Osteoblast (primary cell): ENCODE results near the gene CYP2W1. TPM values are rescaled to one million over a fixed set of nuclear protein-coding genes. Genes with fewer than 3 reads are reported as not detected.

Experiments used
- DNase-seq: peaks from one replicate; pipeline ENCODE4 v3.0.0; 2011; ENCODE audit warnings: low spot score, mixed read lengths; ENCODE audit not compliant: insufficient read length; ENCODE audit errors: missing footprints
- H2AFZ ChIP-seq: 2 replicates; pipeline ENCODE4 v1.6.0; 2011; ENCODE audit warnings: mild to moderate bottlenecking, low read length
- H3K27ac ChIP-seq: 2 replicates; pipeline ENCODE4 v1.5.1; 2011; ENCODE audit warnings: mild to moderate bottlenecking, low read depth, low read length, moderate library complexity
- H3K27me3 ChIP-seq: 2 replicates; pipeline ENCODE4 v1.6.0; 2012; ENCODE audit warnings: mild to moderate bottlenecking, control low read depth, inconsistent platforms, low read length, moderate library complexity; ENCODE audit not compliant: insufficient read depth
- H3K36me3 ChIP-seq: 2 replicates; pipeline ENCODE4 v1.5.1; 2011; ENCODE audit warnings: mild to moderate bottlenecking, low read length, control low read depth, moderate library complexity; ENCODE audit not compliant: insufficient read depth
- H3K4me1 ChIP-seq: 2 replicates; pipeline ENCODE4 v1.5.1; 2011; ENCODE audit warnings: mild to moderate bottlenecking, low read length, control low read depth, moderate library complexity; ENCODE audit not compliant: insufficient read depth
- H3K4me2 ChIP-seq: 2 replicates; pipeline ENCODE4 v1.6.0; 2011; ENCODE audit warnings: mild to moderate bottlenecking, low read length; ENCODE audit not compliant: insufficient read depth
- H3K4me3 ChIP-seq: fragments of 200-600 bp; sonication (generic); 3 replicates; pipeline ENCODE4 v1.5.1; 2012; ENCODE audit warnings: mild to moderate bottlenecking, low read length, inconsistent platforms; ENCODE audit not compliant: insufficient read depth
- H3K79me2 ChIP-seq: 2 replicates; pipeline ENCODE4 v1.6.0; 2012; ENCODE audit warnings: mild to moderate bottlenecking, low read length, control low read depth, inconsistent platforms; ENCODE audit not compliant: insufficient read depth
- H3K9me3 ChIP-seq: 2 replicates; pipeline ENCODE4 v1.5.1; 2011; ENCODE audit warnings: low read depth, low read length, control low read depth
- H4K20me1 ChIP-seq: 2 replicates; pipeline ENCODE4 v1.6.0; 2012; ENCODE audit warnings: mild to moderate bottlenecking, low read length, control low read depth; ENCODE audit not compliant: insufficient read depth
- total RNA-seq: library from RNA; depleted of rRNA; stranded (reverse); fragments of >200 nt; gene quantifications from 2 replicates; pipeline ENCODE4 v1.2.3, GENCODE V29; 2012
- TF ChIP-seq, protein P1 (sequence below): IDR thresholded peaks from 2 replicates; pipeline ENCODE4 v1.5.1; 2011; ENCODE audit warnings: mild to moderate bottlenecking, low read depth, low read length, moderate library complexity; ENCODE audit errors: extremely low read depth

CYP2W1 gene
- total RNA-seq, 1 donor, result not detected

DNA sequence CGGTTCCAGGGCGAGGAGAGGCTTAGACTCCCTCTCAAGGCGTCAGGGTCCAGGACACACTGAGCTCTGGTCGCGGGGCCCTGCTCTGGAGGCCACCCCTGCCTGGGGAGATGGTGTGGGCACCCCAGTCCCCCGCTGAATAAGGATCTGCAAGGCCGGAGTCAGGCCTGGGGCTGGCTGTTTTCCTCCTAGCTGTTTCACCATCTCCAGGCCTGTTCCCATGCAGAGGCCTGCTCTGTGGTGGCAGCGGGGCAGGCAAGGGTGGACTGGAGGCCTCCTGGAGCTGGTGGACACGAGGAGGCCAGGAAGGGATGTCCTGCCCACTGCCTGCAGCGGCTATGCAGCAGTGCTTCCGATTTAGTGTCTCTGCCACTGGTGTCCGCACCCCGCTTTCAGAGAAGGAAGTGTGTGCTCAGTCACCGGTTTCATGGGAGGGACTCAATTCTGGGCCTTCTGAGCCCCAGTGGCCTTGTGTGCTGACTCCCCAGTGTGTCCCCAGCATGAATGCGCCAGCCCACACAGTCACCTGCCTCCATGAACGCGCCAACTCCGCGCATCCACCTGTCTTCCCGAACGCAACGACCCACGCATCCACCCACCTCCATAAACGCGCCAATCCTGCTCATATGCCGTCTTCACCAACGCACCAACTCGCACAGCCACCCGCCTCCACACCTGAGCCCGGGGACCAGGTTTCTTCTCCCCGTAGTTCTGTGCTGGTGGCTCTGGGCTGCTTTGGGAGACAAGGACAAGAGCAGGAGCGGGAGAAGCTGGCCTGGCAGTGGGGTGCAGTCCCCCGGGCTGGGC is 46.9 kb downstream of the CYP2W1 start:
- Histone ChIP-seq H3K27me3 (no peaks in the 10 kb centered on the region), H2AFZ (no peak overlapping the region), H3K9me3 (no peaks in the 10 kb centered on the region), H3K36me3 (peaks cover 20% of the 10 kb centered on the region), H3K4me3 (no peak overlapping the region), H3K4me2 (no peak overlapping the region), H3K79me2 (peaks cover 36% of the 10 kb centered on the region), H3K4me1 (peaks cover 5% of the 10 kb centered on the region), H3K27ac (no peak overlapping the region), H4K20me1 (peaks cover 26% of the 10 kb centered on the region)
- peak; percentile 91 for DNase-seq
- TF ChIP-seq, protein P1, sequence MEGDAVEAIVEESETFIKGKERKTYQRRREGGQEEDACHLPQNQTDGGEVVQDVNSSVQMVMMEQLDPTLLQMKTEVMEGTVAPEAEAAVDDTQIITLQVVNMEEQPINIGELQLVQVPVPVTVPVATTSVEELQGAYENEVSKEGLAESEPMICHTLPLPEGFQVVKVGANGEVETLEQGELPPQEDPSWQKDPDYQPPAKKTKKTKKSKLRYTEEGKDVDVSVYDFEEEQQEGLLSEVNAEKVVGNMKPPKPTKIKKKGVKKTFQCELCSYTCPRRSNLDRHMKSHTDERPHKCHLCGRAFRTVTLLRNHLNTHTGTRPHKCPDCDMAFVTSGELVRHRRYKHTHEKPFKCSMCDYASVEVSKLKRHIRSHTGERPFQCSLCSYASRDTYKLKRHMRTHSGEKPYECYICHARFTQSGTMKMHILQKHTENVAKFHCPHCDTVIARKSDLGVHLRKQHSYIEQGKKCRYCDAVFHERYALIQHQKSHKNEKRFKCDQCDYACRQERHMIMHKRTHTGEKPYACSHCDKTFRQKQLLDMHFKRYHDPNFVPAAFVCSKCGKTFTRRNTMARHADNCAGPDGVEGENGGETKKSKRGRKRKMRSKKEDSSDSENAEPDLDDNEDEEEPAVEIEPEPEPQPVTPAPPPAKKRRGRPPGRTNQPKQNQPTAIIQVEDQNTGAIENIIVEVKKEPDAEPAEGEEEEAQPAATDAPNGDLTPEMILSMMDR, result no peak

DNA sequence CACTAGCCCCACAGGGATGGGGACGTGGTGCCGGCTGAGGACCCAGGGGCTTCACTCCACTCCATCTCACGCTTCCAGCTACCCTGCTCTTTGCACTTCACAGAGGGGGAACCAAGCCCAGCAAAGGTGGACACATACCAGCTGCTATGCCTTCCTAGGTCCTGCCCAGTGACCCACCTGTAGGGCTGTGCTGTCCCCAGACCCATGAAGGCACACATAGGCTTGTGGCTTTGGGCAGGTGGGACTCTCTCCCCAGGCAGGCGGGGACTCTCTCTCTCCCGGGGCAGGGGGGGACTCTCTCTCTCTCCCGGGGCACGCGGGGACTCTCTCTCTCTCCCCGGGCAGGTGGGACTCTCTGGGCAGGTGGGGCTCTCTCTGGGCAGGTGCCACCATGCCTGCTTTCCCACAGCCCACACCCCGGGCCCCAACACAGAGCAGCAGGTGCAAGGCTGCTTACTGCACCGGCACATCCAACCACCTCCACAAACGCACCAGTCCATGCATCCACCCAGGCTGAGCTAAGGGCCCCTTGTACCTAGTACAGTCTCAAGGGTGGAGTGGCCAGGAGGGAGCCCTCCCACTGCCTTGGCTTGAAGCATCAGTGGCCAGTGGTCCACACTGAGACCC is 47.6 kb downstream of the CYP2W1 start:
- no peak overlapping the region for H3K4me3 ChIP-seq
- no peak overlapping the region for H3K27ac ChIP-seq
- peaks cover 13% of the 10 kb centered on the region for H3K36me3 ChIP-seq
- H3K9me3 ChIP-seq, result no peaks in the 10 kb centered on the region
- H3K4me2 ChIP-seq, result no peak overlapping the region
- DNase-seq, result peak; percentile 79
- H3K4me1 ChIP-seq, result peaks cover 5% of the 10 kb centered on the region
- no peaks in the 10 kb centered on the region for H3K27me3 ChIP-seq
- peaks cover 19% of the 10 kb centered on the region for H4K20me1 ChIP-seq
- TF ChIP-seq, protein P1, result no peak
- no peak overlapping the region for H2AFZ ChIP-seq
- H3K79me2 ChIP-seq, result peaks cover 28% of the 10 kb centered on the region

DNA sequence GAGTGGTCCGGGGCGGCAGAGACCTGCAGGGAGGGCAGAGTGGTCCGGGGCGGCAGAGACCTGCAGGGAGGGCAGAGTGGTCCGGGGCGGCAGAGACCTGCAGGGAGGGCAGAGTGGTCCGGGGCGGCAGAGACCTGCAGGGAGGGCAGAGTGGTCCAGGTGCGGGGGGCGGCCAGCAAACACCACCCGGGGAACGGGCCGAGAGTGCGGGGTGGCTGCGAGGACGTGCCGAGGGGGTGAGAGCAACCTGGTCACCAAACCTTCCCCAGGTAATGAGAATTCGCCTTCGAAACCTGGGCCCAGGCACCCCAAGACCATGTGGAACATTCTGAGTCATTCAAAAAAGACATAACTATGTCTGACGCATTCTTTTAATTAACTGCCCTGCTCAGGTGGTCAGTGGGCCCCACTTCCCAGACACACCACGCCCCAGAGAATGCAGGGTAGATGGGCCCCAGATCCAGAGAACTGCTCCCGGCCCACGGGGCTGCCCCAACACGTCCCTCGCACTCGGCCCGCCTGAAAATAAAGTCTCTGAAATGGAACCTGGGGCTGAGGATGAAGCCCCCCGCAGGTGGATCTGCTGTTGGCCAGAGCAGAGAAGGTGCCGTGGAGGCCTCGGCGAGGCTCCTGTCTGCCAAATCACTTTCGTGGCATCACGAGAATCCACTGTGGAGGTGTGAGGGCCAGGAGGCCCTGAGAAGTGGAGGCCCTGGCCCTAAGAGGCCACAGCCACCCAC is 48.9 kb downstream of the CYP2W1 start:
- Histone ChIP-seq H3K27me3 (no peaks in the 10 kb centered on the region), H3K27ac (no peak overlapping the region), H3K9me3 (no peaks in the 10 kb centered on the region), H3K36me3 (peaks cover under 1% of the 10 kb centered on the region), H3K4me3 (no peak overlapping the region), H2AFZ (no peak overlapping the region), H3K4me2 (no peak overlapping the region), H3K4me1 (peaks cover 5% of the 10 kb centered on the region), H3K79me2 (peaks cover 15% of the 10 kb centered on the region), H4K20me1 (peaks cover 6% of the 10 kb centered on the region)
- DNase-seq, result no peak
- TF ChIP-seq, protein P1, result no peak
